C4-2B (cell line): ENCODE results near the gene HGS.

Experiments used
- H3K27ac ChIP-seq: fragments of 450-650 bp; 2 replicates; pipeline ENCODE4 v1.5.1; 2017
- ZFX ChIP-seq: fragments of 450-650 bp; IDR thresholded peaks from 2 replicates; pipeline ENCODE4 v1.6.1; 2017
- TF ChIP-seq, protein P1 (sequence below): fragments of 450-650 bp; conservative IDR thresholded peaks from 2 replicates; pipeline ENCODE4 v1.5.1; 2017; ENCODE audit warnings: mild to moderate bottlenecking

HGS gene

DNA sequence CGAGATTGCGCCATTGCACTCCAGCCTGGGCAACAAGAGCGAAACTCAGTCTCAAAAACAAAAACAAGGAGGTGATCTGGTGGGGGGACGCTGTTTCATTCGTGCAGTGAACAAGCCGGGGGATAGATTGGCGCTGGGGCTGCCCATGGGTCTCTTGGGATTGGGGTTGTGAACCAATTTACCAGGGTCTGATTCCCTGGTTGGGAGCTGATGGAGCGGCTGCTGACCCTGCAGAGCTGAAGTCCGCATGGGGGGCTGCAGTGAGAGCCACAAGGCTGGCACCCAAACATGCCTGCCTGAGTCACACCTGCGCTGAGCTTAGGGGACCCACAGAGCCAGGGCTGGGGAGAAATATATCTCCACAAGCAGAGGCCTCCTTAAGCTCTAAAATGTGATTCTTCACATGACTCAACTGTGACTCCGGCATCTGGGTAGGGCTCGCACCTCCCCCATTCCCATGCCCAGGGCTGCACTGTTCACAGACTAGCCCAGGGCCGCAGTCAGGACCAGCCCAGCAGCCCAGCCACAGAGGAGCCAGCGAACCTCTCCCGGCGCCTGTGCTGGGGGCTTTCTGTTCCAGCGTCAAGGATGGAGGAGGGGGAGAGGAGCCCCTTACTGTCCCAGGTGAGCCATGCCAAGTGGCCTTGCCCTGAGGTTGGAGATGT is 41.9 kb upstream of the HGS start:
- H3K27ac ChIP-seq: no peak overlapping the region
- TF ChIP-seq ZFX: no peak
- TF ChIP-seq, protein P1, sequence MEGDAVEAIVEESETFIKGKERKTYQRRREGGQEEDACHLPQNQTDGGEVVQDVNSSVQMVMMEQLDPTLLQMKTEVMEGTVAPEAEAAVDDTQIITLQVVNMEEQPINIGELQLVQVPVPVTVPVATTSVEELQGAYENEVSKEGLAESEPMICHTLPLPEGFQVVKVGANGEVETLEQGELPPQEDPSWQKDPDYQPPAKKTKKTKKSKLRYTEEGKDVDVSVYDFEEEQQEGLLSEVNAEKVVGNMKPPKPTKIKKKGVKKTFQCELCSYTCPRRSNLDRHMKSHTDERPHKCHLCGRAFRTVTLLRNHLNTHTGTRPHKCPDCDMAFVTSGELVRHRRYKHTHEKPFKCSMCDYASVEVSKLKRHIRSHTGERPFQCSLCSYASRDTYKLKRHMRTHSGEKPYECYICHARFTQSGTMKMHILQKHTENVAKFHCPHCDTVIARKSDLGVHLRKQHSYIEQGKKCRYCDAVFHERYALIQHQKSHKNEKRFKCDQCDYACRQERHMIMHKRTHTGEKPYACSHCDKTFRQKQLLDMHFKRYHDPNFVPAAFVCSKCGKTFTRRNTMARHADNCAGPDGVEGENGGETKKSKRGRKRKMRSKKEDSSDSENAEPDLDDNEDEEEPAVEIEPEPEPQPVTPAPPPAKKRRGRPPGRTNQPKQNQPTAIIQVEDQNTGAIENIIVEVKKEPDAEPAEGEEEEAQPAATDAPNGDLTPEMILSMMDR: no peak

DNA sequence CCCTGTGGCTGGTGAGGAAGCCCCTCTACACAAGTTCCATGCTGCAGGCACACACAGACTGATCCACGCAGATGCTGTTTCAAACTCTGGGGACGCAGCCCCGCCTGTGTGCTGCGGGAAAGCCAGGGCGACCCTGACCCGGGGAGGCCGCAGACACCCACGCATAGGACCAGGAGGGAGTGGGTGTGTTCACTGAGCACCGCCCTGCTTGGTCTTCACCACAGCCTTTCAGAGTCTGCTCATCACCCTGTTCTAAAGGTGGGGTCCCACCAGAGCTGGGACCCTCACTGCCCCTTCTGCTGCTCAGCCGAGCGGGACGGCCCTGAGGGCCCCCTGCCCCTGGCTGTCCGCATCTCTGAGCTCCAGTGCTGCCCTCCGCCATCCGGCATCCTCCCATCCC is 39.3 kb upstream of the HGS start:
- H3K27ac ChIP-seq: no peak overlapping the region
- TF ChIP-seq, protein P1: no peak
- TF ChIP-seq ZFX: no peak

DNA sequence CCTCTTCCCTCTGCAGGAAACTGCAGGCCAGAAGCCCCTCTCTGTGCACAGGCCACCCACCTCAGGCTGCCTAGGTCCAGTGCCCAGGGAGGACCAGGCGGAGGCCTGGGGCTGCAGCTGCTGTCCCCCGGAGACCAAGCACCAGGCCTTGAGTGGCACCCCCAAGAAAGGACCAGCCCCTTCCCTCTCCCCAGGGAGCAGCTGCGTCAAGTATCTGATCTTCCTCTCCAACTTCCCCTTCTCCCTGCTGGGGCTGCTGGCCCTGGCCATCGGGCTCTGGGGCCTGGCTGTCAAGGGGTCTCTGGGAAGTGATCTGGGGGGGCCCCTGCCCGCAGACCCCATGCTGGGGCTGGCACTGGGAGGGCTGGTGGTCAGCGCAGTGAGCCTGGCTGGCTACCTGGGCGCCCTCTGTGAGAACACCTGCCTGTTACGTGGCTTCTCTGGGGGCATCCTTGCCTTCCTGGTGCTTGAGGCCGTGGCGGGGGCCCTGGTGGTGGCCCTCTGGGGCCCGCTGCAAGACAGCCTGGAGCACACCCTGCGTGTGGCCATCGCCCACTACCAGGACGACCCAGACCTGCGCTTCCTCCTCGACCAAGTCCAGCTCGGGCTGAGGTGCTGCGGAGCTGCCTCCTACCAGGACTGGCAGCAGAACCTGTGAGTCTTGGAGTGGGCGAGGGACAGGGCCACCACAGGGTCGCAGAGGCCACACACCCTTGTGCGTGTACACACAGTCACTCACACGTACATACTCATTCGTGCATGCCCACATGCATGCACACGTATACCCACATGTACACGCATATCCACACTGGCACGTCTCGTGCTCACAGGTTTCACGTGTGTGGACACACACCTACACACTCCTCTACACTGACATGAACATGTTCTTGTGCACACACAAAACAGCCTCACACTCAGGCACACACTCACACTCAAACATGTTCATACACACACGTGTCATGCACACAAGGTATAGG is 38.5 kb upstream of the HGS start:
- TF ChIP-seq ZFX: no peak
- TF ChIP-seq, protein P1: no peak
- H3K27ac ChIP-seq: no peak overlapping the region

DNA sequence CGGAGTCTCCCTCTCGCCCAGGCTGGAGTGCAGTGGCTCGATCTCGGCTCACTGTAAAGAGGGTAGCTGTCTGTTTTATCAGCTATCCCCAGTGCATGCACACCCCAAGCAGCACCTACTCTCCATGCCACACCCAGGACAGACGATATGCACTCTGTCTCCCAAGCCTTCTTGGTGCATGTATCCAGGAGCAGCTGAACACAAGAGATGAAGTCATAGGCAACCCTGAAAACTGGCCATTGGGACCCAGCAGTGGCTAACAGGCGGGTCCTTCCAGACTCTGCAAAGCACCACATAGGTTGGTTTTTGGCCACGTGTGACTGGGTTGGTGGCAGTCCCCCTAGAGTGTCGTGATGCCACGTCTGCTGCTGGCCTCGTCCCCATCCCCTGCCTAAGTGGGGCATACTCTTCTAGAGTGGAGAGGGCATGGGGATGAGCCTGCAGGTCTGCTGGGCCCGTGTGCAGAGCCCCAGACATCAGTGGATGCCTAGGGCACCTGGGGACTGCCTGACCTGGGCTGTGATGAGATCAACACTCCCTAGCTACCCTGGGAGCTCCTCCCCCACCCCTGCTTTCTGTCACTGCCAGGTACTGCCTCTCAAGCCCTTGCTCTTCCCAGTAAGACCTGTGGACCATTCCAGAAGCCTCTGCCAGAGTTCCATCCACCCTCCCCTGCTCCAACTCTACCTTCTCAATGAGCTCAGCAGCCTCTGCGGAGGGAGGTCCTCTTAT is 36.8 kb upstream of the HGS start:
- no peak for TF ChIP-seq ZFX
- TF ChIP-seq, protein P1: no peak

DNA sequence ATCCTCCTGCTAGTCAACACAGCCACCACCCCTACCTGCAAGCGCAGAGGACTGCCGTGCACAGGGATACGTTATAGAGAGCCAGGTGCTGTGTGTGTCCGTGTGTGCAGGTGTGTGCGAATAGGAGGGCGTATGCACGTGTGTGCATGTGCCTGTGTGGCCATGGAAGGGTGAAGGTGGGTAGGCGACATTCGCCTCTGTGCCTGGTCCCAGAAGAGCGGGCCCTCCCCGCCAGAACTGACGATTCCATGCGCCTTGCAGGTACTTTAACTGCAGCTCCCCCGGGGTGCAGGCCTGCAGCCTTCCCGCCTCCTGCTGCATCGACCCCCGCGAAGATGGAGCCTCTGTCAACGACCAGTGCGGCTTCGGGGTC is 36.2 kb upstream of the HGS start:
- H3K27ac ChIP-seq: no peak overlapping the region
- no peak for TF ChIP-seq ZFX
- TF ChIP-seq, protein P1: no peak

More for the DNA sequence above, 36.8 kb upstream of the HGS start:
- H3K27ac ChIP-seq: no peak overlapping the region

DNA sequence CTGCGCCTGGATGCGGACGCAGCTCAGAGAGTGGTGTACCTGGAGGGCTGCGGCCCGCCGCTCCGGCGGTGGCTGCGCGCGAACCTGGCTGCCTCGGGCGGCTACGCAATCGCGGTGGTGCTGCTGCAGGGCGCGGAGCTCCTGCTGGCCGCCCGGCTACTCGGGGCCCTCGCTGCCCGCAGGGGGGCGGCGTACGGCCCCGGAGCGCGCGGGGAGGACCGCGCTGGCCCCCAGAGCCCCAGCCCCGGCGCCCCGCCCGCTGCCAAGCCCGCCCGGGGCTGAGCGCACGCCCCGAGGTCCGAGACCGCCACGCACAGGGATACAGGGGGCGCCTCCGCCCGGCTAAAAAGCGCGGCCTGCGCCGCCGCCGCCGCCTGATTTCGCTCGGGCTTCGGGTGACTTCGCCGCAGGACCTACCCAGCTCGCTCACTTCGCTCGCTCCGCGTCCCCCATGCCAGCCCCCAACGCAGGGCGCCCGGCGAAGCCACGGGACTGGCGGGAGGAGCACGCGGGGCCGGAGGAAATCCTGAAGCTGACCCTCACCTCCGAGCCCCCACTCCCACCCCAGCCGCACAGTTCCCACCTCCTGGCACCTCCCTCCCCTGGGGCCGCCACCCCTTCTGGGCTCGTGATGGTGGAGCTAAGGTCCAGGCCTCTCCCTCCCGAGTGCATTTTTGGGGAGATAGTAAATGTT is 35.7 kb upstream of the HGS start:
- TF ChIP-seq, protein P1: no peak
- no peak for TF ChIP-seq ZFX
- H3K27ac ChIP-seq: no peak overlapping the region
